K562 treated with DMSO at 1 percent for 4 hours (cell line): ENCODE data around the gene ESRRA. TPM values are rescaled to one million over a fixed set of nuclear protein-coding genes. Genes with fewer than 3 reads are reported as not detected.

Experiments
- total RNA-seq: library from RNA; unstranded; fragments of 300-600 nt; gene quantifications from 2 replicates; pipeline ENCODE4 v1.2.3, GENCODE V29; 2022; ENCODE audit not compliant: insufficient read depth

Gene ESRRA
- 78.5 and 98.4 TPM in 2 replicates for total RNA-seq

GRCh38 chr11:64305075-64305690 is at the start of gene ESRRA:
TSS of gene ESRRA (plus strand) at chr11:64305524. CDS start at chr11:64307180, 1,656 bp downstream.

GRCh38 chr11:64284048-64284961 is 21.0 kb upstream of the ESRRA start, which contains the start of gene BAD:
TSS of gene BAD (minus strand) at chr11:64284665. CDS start at chr11:64284368, 297 bp downstream.

GRCh38 chr11:64284962-64285884 is 20.1 kb upstream of the ESRRA start, which contains the start of gene GPR137:
TSS of gene GPR137 (plus strand) at chr11:64285848. CDS start at chr11:64286525, 677 bp downstream.

GRCh38 chr11:64291262-64291751 is 14.0 kb upstream of the ESRRA start, which contains the start of gene KCNK4:
TSS of gene KCNK4 (plus strand) at chr11:64291302. CDS start at chr11:64293019, 1,717 bp downstream.

GRCh38 chr11:64299847-64300648 is 5.3 kb upstream of the ESRRA start, which contains the start of gene CATSPERZ:
TSS of gene CATSPERZ (plus strand) at chr11:64300358. CDS start at chr11:64300411, 53 bp downstream.

GRCh38 chr11:64317325-64317960 is 12.1 kb downstream of the ESRRA start, which contains the start of gene TRMT112:
TSS of gene TRMT112 (minus strand) at chr11:64317559. CDS start at chr11:64317526, 33 bp downstream.

GRCh38 chr11:64317961-64318765 is 12.8 kb downstream of the ESRRA start, which contains the start of gene PRDX5:
TSS of gene PRDX5 (plus strand) at chr11:64318121. CDS start at chr11:64318216, 95 bp downstream.

GRCh38 chr11:64339754-64340408 is 34.6 kb downstream of the ESRRA start, which contains the start of gene CCDC88B:
TSS of gene CCDC88B (plus strand) at chr11:64340204. CDS start at chr11:64340267, 63 bp downstream.

GRCh38 chr11:64358907-64359711 is 53.8 kb downstream of the ESRRA start, which contains the start of gene RPS6KA4:
TSS of gene RPS6KA4 (plus strand) at chr11:64359162. CDS start at chr11:64359236, 74 bp downstream.

Other genes starting within 250 kb of the ESRRA start
- 126 and 144 TPM in 2 replicates for gene MACROD1, start 139.4 kb upstream of the ESRRA start, total RNA-seq
- 278 and 310 TPM in 2 replicates for gene STIP1, start 119.4 kb upstream of the ESRRA start, total RNA-seq
- gene FERMT3, start 98.8 kb upstream of the ESRRA start, total RNA-seq, result 227 and 242 TPM in 2 replicates
- 29.0 and 32.8 TPM in 2 replicates for gene TRPT1, start 79.3 kb upstream of the ESRRA start, total RNA-seq
- gene NUDT22, start 79.2 kb upstream of the ESRRA start, total RNA-seq, result 68.2 and 78.4 TPM in 2 replicates
- gene DNAJC4, start 75.0 kb upstream of the ESRRA start, total RNA-seq, result 68.1 and 69.1 TPM in 2 replicates
- gene VEGFB, start 70.9 kb upstream of the ESRRA start, total RNA-seq, result 119 and 133 TPM in 2 replicates
- 112 and 126 TPM in 2 replicates for gene FKBP2, start 64.4 kb upstream of the ESRRA start, total RNA-seq
- gene PPP1R14B, start 58.6 kb upstream of the ESRRA start, total RNA-seq, result 211 and 214 TPM in 2 replicates
- gene PLCB3, start 54.0 kb upstream of the ESRRA start, total RNA-seq, result 26.1 and 27.4 TPM in 2 replicates
- 77.3 and 77.9 TPM in 2 replicates for gene BAD, start 20.9 kb upstream of the ESRRA start, total RNA-seq
- 38.8 and 45.2 TPM in 2 replicates for gene GPR137, start 19.7 kb upstream of the ESRRA start, total RNA-seq
- gene KCNK4, start 14.2 kb upstream of the ESRRA start, total RNA-seq, result not detected in 2 replicates
- gene CATSPERZ, start 5.2 kb upstream of the ESRRA start, total RNA-seq, result 6.3 and 7.1 TPM in 2 replicates
- 319 and 411 TPM in 2 replicates for gene TRMT112, start 12.0 kb downstream of the ESRRA start, total RNA-seq
- gene PRDX5, start 12.6 kb downstream of the ESRRA start, total RNA-seq, result 455 and 541 TPM in 2 replicates
- gene CCDC88B, start 34.7 kb downstream of the ESRRA start, total RNA-seq, result 19.2 and 19.4 TPM in 2 replicates
- gene RPS6KA4, start 53.6 kb downstream of the ESRRA start, total RNA-seq, result 25.4 and 30.5 TPM in 2 replicates